Neuron (in vitro differentiated cells): ENCODE results near the gene PARP8.

Experiments used
- H2AFZ ChIP-seq: one replicate; pipeline ENCODE4 v1.6.1; 2013; ENCODE audit warnings: low read depth, mild to moderate bottlenecking, inconsistent platforms, low read length, moderate library complexity
- H3K27me3 ChIP-seq: one replicate; pipeline ENCODE4 v1.6.1; 2013; ENCODE audit warnings: low read length; ENCODE audit not compliant: insufficient read depth
- H3K36me3 ChIP-seq: one replicate; pipeline ENCODE4 v1.6.1; 2013; ENCODE audit warnings: low read length; ENCODE audit not compliant: insufficient read depth
- H3K4me1 ChIP-seq: one replicate; pipeline ENCODE4 v1.6.1; 2013; ENCODE audit warnings: low read length; ENCODE audit not compliant: insufficient read depth
- H3K4me3 ChIP-seq: 2 replicates; pipeline ENCODE4 v1.5.1; 2013; ENCODE audit warnings: mild to moderate bottlenecking, low read length, moderate library complexity
- H3K9me3 ChIP-seq: one replicate; pipeline ENCODE4 v1.6.1; 2013; ENCODE audit warnings: low read length

Gene PARP8

DNA sequence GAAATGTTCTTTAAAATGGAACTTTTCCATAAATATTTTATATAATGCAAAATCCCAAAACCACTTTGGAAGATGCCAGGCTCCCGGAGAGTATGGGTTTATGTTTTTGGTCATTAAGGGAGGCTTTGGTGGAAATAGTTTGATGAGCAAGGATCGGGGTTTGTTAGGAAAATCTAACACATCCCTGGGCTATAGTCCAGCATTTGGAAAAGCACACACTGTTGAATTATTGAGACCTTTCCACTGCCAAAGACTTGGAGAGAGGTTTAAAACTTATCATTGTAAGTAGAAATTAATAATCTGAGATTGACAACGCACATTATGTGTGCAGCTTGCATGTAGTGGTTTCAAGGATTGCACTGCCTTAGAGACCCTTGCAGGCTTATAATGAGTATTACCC lies 156.3 kb downstream of the PARP8 start:
- Histone ChIP-seq H3K9me3 (no peaks in the 10 kb centered on the region), H3K4me1 (no peaks in the 10 kb centered on the region), H3K4me3 (no peak overlapping the region), H3K27me3 (no peaks in the 10 kb centered on the region), H3K36me3 (no peaks in the 10 kb centered on the region), H2AFZ (no peak overlapping the region)

DNA sequence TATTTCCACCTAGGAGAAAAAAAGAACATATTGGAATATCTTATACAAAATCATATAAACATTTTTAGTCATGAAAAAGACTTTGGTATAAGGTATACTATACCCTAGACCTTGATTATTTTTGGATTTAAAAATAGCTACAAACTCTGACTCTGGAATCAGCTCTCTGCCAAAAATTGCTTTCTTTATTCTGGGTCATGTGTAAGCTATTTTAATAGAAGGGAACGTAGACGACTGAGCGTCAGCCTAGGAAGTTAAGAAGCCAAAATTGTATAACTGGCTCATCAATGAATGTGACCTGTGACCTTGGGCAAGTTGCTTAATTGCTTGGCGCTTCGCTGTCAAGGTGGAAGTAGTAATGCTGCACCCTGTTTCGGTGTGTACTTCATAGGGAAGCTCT lies 157.1 kb downstream of the PARP8 start:
- no peak overlapping the region for H3K4me3 ChIP-seq
- H2AFZ ChIP-seq: no peak overlapping the region
- no peaks in the 10 kb centered on the region for H3K9me3 ChIP-seq
- H3K4me1 ChIP-seq: no peaks in the 10 kb centered on the region
- H3K27me3 ChIP-seq: no peaks in the 10 kb centered on the region
- H3K36me3 ChIP-seq: no peaks in the 10 kb centered on the region

DNA sequence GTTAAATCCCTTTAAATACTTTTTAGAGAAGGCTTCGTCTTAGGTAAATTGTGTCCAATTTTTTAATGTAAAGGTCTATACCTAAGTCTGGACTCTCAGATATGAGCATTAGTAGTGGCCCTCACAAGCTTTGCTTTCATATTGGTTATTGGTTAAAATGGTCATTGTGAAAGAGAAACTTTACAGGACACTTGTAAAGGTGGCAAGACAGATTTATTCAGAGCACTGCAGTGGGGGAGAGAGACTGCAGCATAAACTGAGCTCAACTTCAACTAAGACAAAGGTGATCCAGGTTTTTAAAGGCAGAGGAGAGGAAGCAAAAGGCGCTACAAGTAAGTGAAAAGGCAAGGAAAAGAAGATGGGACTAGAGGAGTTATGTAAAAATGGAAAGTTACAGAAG lies 157.7 kb downstream of the PARP8 start:
- no peak overlapping the region for H2AFZ ChIP-seq
- H3K4me1 ChIP-seq: no peaks in the 10 kb centered on the region
- no peaks in the 10 kb centered on the region for H3K9me3 ChIP-seq
- no peak overlapping the region for H3K4me3 ChIP-seq
- no peaks in the 10 kb centered on the region for H3K36me3 ChIP-seq
- no peaks in the 10 kb centered on the region for H3K27me3 ChIP-seq

- Histone ChIP-seq H3K9me3 (no peaks in the 10 kb centered on the region), H3K4me1 (no peaks in the 10 kb centered on the region)
Measured at GRCh38 chr5:50827516-50828247, 161.2 kb downstream of the PARP8 start.

DNA sequence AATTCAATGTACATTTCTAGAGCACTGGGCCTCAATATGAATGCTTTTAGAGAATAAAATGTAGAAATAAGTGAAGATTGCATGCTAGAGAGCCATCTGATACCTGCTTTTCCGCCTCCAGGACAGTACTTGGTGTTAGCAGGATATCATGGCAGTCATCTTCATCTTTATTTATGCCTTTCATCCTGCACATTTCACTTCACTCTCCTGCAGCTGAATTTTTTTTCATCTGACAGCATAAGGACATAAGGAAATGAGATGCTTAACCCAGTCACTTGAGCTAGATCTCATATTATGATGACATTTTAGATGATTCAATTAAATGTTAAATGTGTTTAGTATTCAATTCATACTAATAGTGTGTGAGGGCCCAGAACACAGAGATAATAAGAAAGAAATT lies 162.6 kb downstream of the PARP8 start:
- H3K36me3 ChIP-seq: peaks cover 2% of the 10 kb centered on the region

More at GRCh38 chr5:50827516-50828247, 161.2 kb downstream of the PARP8 start:
- Histone ChIP-seq H3K4me3 (no peak overlapping the region), H2AFZ (no peak overlapping the region), H3K36me3 (peaks cover 2% of the 10 kb centered on the region), H3K27me3 (no peaks in the 10 kb centered on the region)

DNA sequence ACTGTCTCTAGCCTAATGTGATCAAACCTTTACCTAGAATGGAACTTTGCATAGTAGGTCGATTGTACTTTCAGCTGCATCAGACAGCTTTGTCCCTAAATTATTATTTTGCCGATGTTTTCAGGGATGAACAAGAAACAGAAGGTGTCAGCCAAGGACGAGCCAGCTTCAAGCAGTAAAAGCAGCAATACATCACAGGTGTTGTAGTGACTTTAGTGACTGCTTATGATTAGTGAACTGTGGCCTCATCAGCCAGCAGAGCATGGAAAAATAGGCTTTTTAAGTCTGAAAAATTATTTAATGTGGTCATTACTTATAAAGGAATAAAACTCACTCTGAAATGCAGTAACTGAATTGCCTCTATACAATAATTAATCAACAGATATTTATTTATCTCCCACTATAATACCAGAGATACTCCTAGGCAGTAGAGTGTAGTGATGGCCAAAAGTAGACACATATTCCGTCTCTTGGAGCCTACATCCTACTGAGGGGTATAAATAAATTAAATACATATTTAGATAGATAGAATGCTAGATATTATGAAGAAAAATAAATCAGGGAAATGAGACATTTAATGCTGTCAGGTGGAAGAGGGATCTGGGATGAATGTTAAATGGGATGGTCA lies 166.3 kb downstream of the PARP8 start:
- Histone ChIP-seq H3K4me1 (no peaks in the 10 kb centered on the region), H2AFZ (no peak overlapping the region), H3K4me3 (no peak overlapping the region), H3K9me3 (no peaks in the 10 kb centered on the region), H3K27me3 (no peaks in the 10 kb centered on the region), H3K36me3 (peaks cover 2% of the 10 kb centered on the region)

More for the DNA sequence above, 162.6 kb downstream of the PARP8 start:
- Histone ChIP-seq H3K27me3 (no peaks in the 10 kb centered on the region), H2AFZ (no peak overlapping the region), H3K4me1 (no peaks in the 10 kb centered on the region), H3K9me3 (no peaks in the 10 kb centered on the region), H3K4me3 (no peak overlapping the region)

- Histone ChIP-seq H3K4me3 (no peak overlapping the region), H3K27me3 (no peaks in the 10 kb centered on the region), H2AFZ (no peak overlapping the region), H3K36me3 (no peaks in the 10 kb centered on the region), H3K4me1 (no peaks in the 10 kb centered on the region), H3K9me3 (no peaks in the 10 kb centered on the region)
Measured at GRCh38 chr5:50836356-50836755, 169.9 kb downstream of the PARP8 start.

- no peak overlapping the region for H3K4me3 ChIP-seq
- H3K9me3 ChIP-seq: no peaks in the 10 kb centered on the region
- H2AFZ ChIP-seq: no peak overlapping the region
- H3K27me3 ChIP-seq: no peaks in the 10 kb centered on the region
- H3K4me1 ChIP-seq: no peaks in the 10 kb centered on the region
- no peaks in the 10 kb centered on the region for H3K36me3 ChIP-seq
Measured at GRCh38 chr5:50839472-50839871, 173.0 kb downstream of the PARP8 start.

GRCh38 chr5:50843091-50843490 lies 176.7 kb downstream of the PARP8 start:
- Histone ChIP-seq H3K27me3 (no peaks in the 10 kb centered on the region), H3K36me3 (no peaks in the 10 kb centered on the region), H2AFZ (no peak overlapping the region), H3K4me1 (no peaks in the 10 kb centered on the region), H3K4me3 (no peak overlapping the region), H3K9me3 (no peaks in the 10 kb centered on the region)

- Histone ChIP-seq H3K9me3 (no peaks in the 10 kb centered on the region), H2AFZ (no peak overlapping the region), H3K4me3 (no peak overlapping the region), H3K36me3 (no peaks in the 10 kb centered on the region), H3K4me1 (no peaks in the 10 kb centered on the region), H3K27me3 (no peaks in the 10 kb centered on the region)
Measured at GRCh38 chr5:50846261-50846660, 179.8 kb downstream of the PARP8 start.

DNA sequence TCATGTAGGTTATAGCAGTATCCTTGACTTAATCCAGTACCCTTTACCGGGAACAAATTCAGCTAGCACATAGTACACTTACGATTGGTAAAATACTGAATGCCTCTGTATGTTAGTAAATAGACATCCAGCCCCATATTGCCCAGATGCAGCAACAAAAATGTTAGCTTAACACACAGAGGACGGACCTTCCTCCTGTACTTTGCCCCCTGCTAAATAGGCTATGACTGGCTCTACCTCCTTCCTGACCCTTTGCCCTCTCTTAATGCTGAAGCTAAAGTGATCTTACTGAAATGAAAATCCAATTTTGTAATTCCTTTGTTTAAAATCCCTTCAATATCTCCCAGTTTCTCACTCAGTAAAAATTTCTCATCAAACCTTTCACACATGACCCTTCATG lies 183.1 kb downstream of the PARP8 start:
- Histone ChIP-seq H3K27me3 (no peaks in the 10 kb centered on the region), H3K4me3 (no peak overlapping the region), H2AFZ (no peak overlapping the region), H3K9me3 (no peaks in the 10 kb centered on the region), H3K4me1 (no peaks in the 10 kb centered on the region), H3K36me3 (no peaks in the 10 kb centered on the region)

- no peak overlapping the region for H2AFZ ChIP-seq
- H3K27me3 ChIP-seq: no peaks in the 10 kb centered on the region
- no peaks in the 10 kb centered on the region for H3K9me3 ChIP-seq
- no peaks in the 10 kb centered on the region for H3K4me1 ChIP-seq
- no peaks in the 10 kb centered on the region for H3K36me3 ChIP-seq
- H3K4me3 ChIP-seq: no peak overlapping the region
Measured at GRCh38 chr5:50853151-50853550, 186.7 kb downstream of the PARP8 start.

GRCh38 chr5:50854082-50854481 lies 187.6 kb downstream of the PARP8 start:
- Histone ChIP-seq H3K9me3 (no peaks in the 10 kb centered on the region), H3K4me1 (no peaks in the 10 kb centered on the region), H3K36me3 (no peaks in the 10 kb centered on the region), H3K4me3 (no peak overlapping the region), H2AFZ (no peak overlapping the region), H3K27me3 (no peaks in the 10 kb centered on the region)

DNA sequence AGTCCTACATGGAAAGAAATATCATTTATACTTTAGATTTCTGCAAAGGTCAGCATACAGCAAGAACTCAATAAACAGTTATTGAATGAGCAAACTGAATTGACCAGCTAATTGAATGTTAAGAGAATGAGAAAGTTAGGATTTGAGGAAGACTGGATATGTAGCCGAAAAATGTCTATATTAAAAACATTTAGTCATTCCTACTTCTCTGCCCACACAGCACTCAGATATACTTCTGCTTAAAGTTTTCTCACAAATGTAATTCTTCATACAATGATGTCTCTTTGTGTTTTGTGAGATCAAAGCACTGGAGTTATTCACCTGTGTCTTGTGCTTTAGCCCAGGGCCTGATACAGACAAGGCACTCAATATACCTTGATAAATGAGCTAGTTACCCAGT lies 188.6 kb downstream of the PARP8 start:
- H3K9me3 ChIP-seq: no peaks in the 10 kb centered on the region
- H3K36me3 ChIP-seq: no peaks in the 10 kb centered on the region

More for the DNA sequence above, 188.6 kb downstream of the PARP8 start:
- no peaks in the 10 kb centered on the region for H3K4me1 ChIP-seq
- no peaks in the 10 kb centered on the region for H3K27me3 ChIP-seq
- no peak overlapping the region for H3K4me3 ChIP-seq
- H2AFZ ChIP-seq: no peak overlapping the region
